ENCODE data around the gene NTRK2. TPM values are rescaled to one million over a fixed set of nuclear protein-coding genes. Genes with fewer than 3 reads are reported as not detected.

The NTRK2 gene
- polyA plus RNA-seq, 1 donor, result 1.2 TPM

- H3K4me1 ChIP-seq (ENCODE audit: control insufficient read depth, insufficient read depth, low read length), result no peaks in the 10 kb centered on the region
- WGBS (ENCODE audit: insufficient coverage, low lambda C conversion rate), result 100% methylated on average over 1 of the region's 5 CpGs
- DNase-seq, result no peak
- no peak overlapping the region for H3K4me3 ChIP-seq (ENCODE audit: low read length)
- H3K36me3 ChIP-seq (ENCODE audit: control insufficient read depth, insufficient read depth, low read length), result no peaks in the 10 kb centered on the region
- H3K27me3 ChIP-seq (ENCODE audit: control insufficient read depth, insufficient read depth, low read length), result peaks cover 2% of the 10 kb centered on the region
- H3K27ac ChIP-seq (ENCODE audit: low read length), result no peak overlapping the region
- no peaks in the 10 kb centered on the region for H3K9me3 ChIP-seq (ENCODE audit: control insufficient read depth, low read depth, low read length)
Measured at GRCh38 chr9:84754881-84755280, 85.4 kb downstream of the NTRK2 start.

DNA sequence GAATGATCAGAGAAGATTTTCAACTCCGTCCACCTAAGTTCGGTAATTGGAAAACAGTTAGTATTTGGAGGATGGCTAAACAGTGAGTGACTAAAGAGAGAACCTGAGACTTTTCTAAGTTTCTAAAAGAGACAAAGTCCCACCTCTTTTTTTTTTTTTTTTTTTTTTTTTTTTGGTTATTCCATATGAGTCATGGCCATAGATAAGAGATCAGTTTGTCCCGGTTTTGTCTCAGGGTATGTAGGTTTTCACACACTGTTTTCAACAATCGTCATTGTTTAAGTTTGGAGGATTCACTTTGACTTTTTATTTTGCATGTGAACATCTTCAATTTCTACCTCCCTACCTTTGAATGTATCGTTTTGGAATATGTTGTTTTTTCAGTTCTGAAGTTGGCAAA lies 85.9 kb downstream of the NTRK2 start:
- no peaks in the 10 kb centered on the region for H3K36me3 ChIP-seq (ENCODE audit: control insufficient read depth, insufficient read depth, low read length)
- H3K9me3 ChIP-seq (ENCODE audit: control insufficient read depth, low read depth, low read length), result no peaks in the 10 kb centered on the region
- no peaks in the 10 kb centered on the region for H3K4me1 ChIP-seq (ENCODE audit: control insufficient read depth, insufficient read depth, low read length)
- DNase-seq, result no peak
- H3K27ac ChIP-seq (ENCODE audit: low read length), result no peak overlapping the region
- H3K27me3 ChIP-seq (ENCODE audit: control insufficient read depth, insufficient read depth, low read length), result peaks cover 2% of the 10 kb centered on the region
- 100% methylated on average over 1 of the region's 5 CpGs for WGBS (ENCODE audit: insufficient coverage, low lambda C conversion rate)
- no peak overlapping the region for H3K4me3 ChIP-seq (ENCODE audit: low read length)

GRCh38 chr9:84756171-84756570 lies 86.6 kb downstream of the NTRK2 start:
- Histone ChIP-seq H3K4me1 (ENCODE audit: control insufficient read depth, insufficient read depth, low read length) (no peaks in the 10 kb centered on the region), H3K27me3 (ENCODE audit: control insufficient read depth, insufficient read depth, low read length) (peaks cover 2% of the 10 kb centered on the region), H3K4me3 (ENCODE audit: low read length) (no peak overlapping the region), H3K27ac (ENCODE audit: low read length) (no peak overlapping the region), H3K36me3 (ENCODE audit: control insufficient read depth, insufficient read depth, low read length) (no peaks in the 10 kb centered on the region), H3K9me3 (ENCODE audit: control insufficient read depth, low read depth, low read length) (no peaks in the 10 kb centered on the region)
- WGBS (ENCODE audit: insufficient coverage, low lambda C conversion rate), result 80% methylated on average over 2 of the region's 4 CpGs
- no peak for DNase-seq

GRCh38 chr9:84756731-84757130 lies 87.2 kb downstream of the NTRK2 start:
- no peak overlapping the region for H3K27ac ChIP-seq (ENCODE audit: low read length)
- no peaks in the 10 kb centered on the region for H3K4me1 ChIP-seq (ENCODE audit: control insufficient read depth, insufficient read depth, low read length)
- WGBS (ENCODE audit: insufficient coverage, low lambda C conversion rate), result 89% methylated on average over 1 of the region's 1 CpG
- H3K27me3 ChIP-seq (ENCODE audit: control insufficient read depth, insufficient read depth, low read length), result peaks cover 2% of the 10 kb centered on the region
- H3K4me3 ChIP-seq (ENCODE audit: low read length), result no peak overlapping the region
- no peak for DNase-seq
- H3K36me3 ChIP-seq (ENCODE audit: control insufficient read depth, insufficient read depth, low read length), result no peaks in the 10 kb centered on the region
- H3K9me3 ChIP-seq (ENCODE audit: control insufficient read depth, low read depth, low read length), result no peaks in the 10 kb centered on the region

DNA sequence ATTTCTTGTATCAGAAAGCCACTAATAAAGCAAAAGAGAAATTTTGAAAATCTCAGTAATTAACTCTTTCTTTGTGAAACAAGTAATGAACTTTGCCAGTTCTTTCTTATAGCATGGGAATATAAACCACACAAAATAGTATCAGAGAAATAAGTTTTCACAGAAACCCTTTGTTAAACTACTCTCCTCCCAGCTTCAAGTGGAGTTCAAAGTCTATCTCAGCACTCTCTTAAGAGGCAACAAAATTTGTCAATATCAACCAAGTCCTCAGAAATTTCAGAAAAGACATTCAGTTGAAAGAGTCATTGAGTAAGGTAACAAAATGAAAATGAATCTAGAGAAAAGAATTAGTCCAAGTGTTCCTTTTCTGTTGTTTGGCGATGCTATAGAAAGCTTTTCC lies 89.3 kb downstream of the NTRK2 start:
- Histone ChIP-seq H3K36me3 (ENCODE audit: control insufficient read depth, insufficient read depth, low read length) (no peaks in the 10 kb centered on the region), H3K27me3 (ENCODE audit: control insufficient read depth, insufficient read depth, low read length) (peaks cover 2% of the 10 kb centered on the region), H3K27ac (ENCODE audit: low read length) (no peak overlapping the region), H3K9me3 (ENCODE audit: control insufficient read depth, low read depth, low read length) (no peaks in the 10 kb centered on the region), H3K4me3 (ENCODE audit: low read length) (no peak overlapping the region), H3K4me1 (ENCODE audit: control insufficient read depth, insufficient read depth, low read length) (no peaks in the 10 kb centered on the region)
- no peak for DNase-seq
- no CpG with 5 or more reads among the region's 1 CpG for WGBS (ENCODE audit: insufficient coverage, low lambda C conversion rate)

GRCh38 chr9:84759300-84759750 lies 89.8 kb downstream of the NTRK2 start:
- H3K9me3 ChIP-seq (ENCODE audit: control insufficient read depth, low read depth, low read length), result no peaks in the 10 kb centered on the region
- no peak overlapping the region for H3K27ac ChIP-seq (ENCODE audit: low read length)
- H3K4me3 ChIP-seq (ENCODE audit: low read length), result no peak overlapping the region
- no peaks in the 10 kb centered on the region for H3K36me3 ChIP-seq (ENCODE audit: control insufficient read depth, insufficient read depth, low read length)
- H3K4me1 ChIP-seq (ENCODE audit: control insufficient read depth, insufficient read depth, low read length), result no peaks in the 10 kb centered on the region
- no peak for DNase-seq
- WGBS (ENCODE audit: insufficient coverage, low lambda C conversion rate), result no CpG with 5 or more reads among the region's 2 CpGs
- H3K27me3 ChIP-seq (ENCODE audit: control insufficient read depth, insufficient read depth, low read length), result peaks cover 2% of the 10 kb centered on the region

DNA sequence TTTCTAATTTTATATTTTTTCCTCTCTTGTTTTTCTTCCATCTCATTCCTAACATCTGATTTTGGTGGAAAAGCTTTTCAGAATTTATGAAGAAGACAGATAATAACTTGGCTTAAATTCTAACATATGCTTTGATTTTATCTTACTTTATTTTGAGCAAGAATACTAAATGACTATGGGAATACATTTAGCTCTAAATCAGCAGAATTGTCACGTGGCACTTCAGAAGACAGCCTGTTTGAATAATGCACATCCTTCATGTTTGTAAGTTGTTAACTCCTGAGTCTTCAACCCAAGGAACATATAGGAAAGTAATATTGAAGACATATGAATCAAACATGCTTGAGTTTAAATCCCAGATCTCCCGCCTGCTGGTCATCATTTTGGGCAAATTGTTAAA lies 90.3 kb downstream of the NTRK2 start:
- no peak for DNase-seq
- WGBS (ENCODE audit: insufficient coverage, low lambda C conversion rate), result 100% methylated on average over 1 of the region's 2 CpGs
- Histone ChIP-seq H3K4me3 (ENCODE audit: low read length) (no peak overlapping the region), H3K9me3 (ENCODE audit: control insufficient read depth, low read depth, low read length) (no peaks in the 10 kb centered on the region), H3K4me1 (ENCODE audit: control insufficient read depth, insufficient read depth, low read length) (no peaks in the 10 kb centered on the region), H3K36me3 (ENCODE audit: control insufficient read depth, insufficient read depth, low read length) (no peaks in the 10 kb centered on the region), H3K27ac (ENCODE audit: low read length) (no peak overlapping the region), H3K27me3 (ENCODE audit: control insufficient read depth, insufficient read depth, low read length) (no peaks in the 10 kb centered on the region)

DNA sequence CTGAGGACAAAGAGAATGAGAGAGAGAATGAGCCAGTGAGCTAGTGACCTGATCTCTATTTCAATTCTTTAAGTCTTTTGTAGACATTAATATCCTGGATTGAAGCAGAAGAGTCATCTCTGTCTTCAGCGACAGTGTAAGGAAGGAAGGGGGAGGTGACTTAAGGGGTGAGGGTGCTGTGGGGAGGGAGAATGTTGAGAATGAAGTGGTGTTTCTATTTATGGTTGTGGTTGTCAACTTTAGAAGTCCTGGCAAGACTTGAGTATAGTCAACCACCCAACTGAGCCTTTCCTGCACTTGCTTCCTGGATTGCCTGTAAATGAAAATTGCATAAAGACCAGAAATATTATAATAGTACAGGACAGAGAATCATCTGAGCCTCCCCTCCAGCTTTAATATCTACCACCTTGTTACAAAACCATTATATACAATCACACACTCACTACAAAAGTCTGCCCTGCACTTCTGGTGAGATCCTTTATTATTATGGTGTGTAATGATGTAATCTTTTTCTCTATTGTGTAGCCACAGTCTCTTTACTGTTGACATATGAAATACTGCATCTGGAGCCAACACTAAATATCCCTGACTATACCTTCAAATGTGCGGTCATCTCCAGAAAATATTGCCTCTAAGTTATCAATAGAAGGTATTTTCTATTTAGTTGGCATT lies 91.7 kb downstream of the NTRK2 start:
- H3K4me1 ChIP-seq (ENCODE audit: control insufficient read depth, insufficient read depth, low read length), result no peaks in the 10 kb centered on the region
- no peak for DNase-seq
- no peaks in the 10 kb centered on the region for H3K9me3 ChIP-seq (ENCODE audit: control insufficient read depth, low read depth, low read length)
- 100% methylated on average over 1 of the region's 2 CpGs for WGBS (ENCODE audit: insufficient coverage, low lambda C conversion rate)
- H3K4me3 ChIP-seq (ENCODE audit: low read length), result no peak overlapping the region
- H3K36me3 ChIP-seq (ENCODE audit: control insufficient read depth, insufficient read depth, low read length), result no peaks in the 10 kb centered on the region
- no peak overlapping the region for H3K27ac ChIP-seq (ENCODE audit: low read length)
- H3K27me3 ChIP-seq (ENCODE audit: control insufficient read depth, insufficient read depth, low read length), result no peaks in the 10 kb centered on the region

- no peak overlapping the region for H3K4me3 ChIP-seq (ENCODE audit: low read length)
- no peaks in the 10 kb centered on the region for H3K36me3 ChIP-seq (ENCODE audit: control insufficient read depth, insufficient read depth, low read length)
- no peaks in the 10 kb centered on the region for H3K4me1 ChIP-seq (ENCODE audit: control insufficient read depth, insufficient read depth, low read length)
- no peaks in the 10 kb centered on the region for H3K9me3 ChIP-seq (ENCODE audit: control insufficient read depth, low read depth, low read length)
- no peak for DNase-seq
- WGBS (ENCODE audit: insufficient coverage, low lambda C conversion rate), result 93% methylated on average over 2 of the region's 3 CpGs
- H3K27me3 ChIP-seq (ENCODE audit: control insufficient read depth, insufficient read depth, low read length), result no peaks in the 10 kb centered on the region
- H3K27ac ChIP-seq (ENCODE audit: low read length), result no peak overlapping the region
Measured at GRCh38 chr9:84772511-84772910, 103.0 kb downstream of the NTRK2 start.

DNA sequence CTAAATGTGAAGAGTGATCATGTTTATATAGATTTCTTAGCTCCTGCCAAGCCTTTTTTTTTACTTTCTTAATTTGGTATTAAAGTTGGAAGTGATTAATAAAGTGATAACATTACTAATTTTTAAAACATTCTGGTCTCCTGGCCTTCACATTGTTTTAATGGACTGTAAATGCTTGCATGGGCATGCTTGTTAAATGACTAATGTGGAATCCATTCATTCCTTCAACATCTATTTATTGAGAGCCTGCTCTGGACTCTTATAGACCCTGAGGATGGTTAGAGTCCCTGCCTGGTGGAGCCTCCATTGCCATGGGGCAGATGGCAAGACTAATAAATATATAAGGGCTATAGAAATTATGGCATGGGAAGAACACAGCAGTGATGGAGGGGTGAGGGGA lies 103.5 kb downstream of the NTRK2 start:
- Histone ChIP-seq H3K27ac (ENCODE audit: low read length) (no peak overlapping the region), H3K9me3 (ENCODE audit: control insufficient read depth, low read depth, low read length) (no peaks in the 10 kb centered on the region), H3K27me3 (ENCODE audit: control insufficient read depth, insufficient read depth, low read length) (no peaks in the 10 kb centered on the region), H3K4me3 (ENCODE audit: low read length) (no peak overlapping the region), H3K36me3 (ENCODE audit: control insufficient read depth, insufficient read depth, low read length) (no peaks in the 10 kb centered on the region), H3K4me1 (ENCODE audit: control insufficient read depth, insufficient read depth, low read length) (no peaks in the 10 kb centered on the region)
- no peak for DNase-seq

- DNase-seq, result no peak
- no peaks in the 10 kb centered on the region for H3K4me1 ChIP-seq (ENCODE audit: control insufficient read depth, insufficient read depth, low read length)
- H3K27ac ChIP-seq (ENCODE audit: low read length), result no peak overlapping the region
- peaks cover 9% of the 10 kb centered on the region for H3K27me3 ChIP-seq (ENCODE audit: control insufficient read depth, insufficient read depth, low read length)
- H3K4me3 ChIP-seq (ENCODE audit: low read length), result no peak overlapping the region
- H3K9me3 ChIP-seq (ENCODE audit: control insufficient read depth, low read depth, low read length), result no peaks in the 10 kb centered on the region
- no peaks in the 10 kb centered on the region for H3K36me3 ChIP-seq (ENCODE audit: control insufficient read depth, insufficient read depth, low read length)
- no CpG with 5 or more reads among the region's 4 CpGs for WGBS (ENCODE audit: insufficient coverage, low lambda C conversion rate)
Measured at GRCh38 chr9:84775056-84775643, 105.6 kb downstream of the NTRK2 start.
